GM06990 (cell line): ENCODE results near the gene CASKIN2.

ENCODE experiments used
- DNase-seq: peaks from one replicate; pipeline ENCODE4 v3.0.0-alpha.2; 2011; ENCODE audit not compliant: insufficient read length; ENCODE audit errors: extremely low read depth
- H3K27me3 ChIP-seq: replicated peaks from 2 replicates; pipeline ENCODE4 v1.6.0; 2011; ENCODE audit warnings: low read length; ENCODE audit not compliant: control insufficient read depth, insufficient read depth
- H3K36me3 ChIP-seq: 2 replicates; pipeline ENCODE4 v1.5.1; 2011; ENCODE audit warnings: low read length; ENCODE audit not compliant: control insufficient read depth, insufficient read depth
- H3K4me3 ChIP-seq: replicated peaks from 2 replicates; pipeline ENCODE4 v1.5.1; 2011; ENCODE audit warnings: low read depth, mild to moderate bottlenecking, control low read depth, low read length
- CTCF ChIP-seq: IDR thresholded peaks from 2 replicates; pipeline ENCODE4 v1.5.1; 2011; ENCODE audit warnings: low read length, control low read depth, mild to moderate bottlenecking, inconsistent platforms; ENCODE audit not compliant: insufficient read depth, poor library complexity, severe bottlenecking

CASKIN2 gene

GRCh38 chr17:75473246-75473645 is 42.1 kb downstream of the CASKIN2 start:
- no peaks in the 10 kb centered on the region for H3K27me3 ChIP-seq
- no peak for TF ChIP-seq CTCF
- DNase-seq = no peak
- no peak overlapping the region for H3K4me3 ChIP-seq
- H3K36me3 ChIP-seq = peaks cover 10% of the 10 kb centered on the region

- H3K4me3 ChIP-seq = no peak overlapping the region
- no peaks in the 10 kb centered on the region for H3K27me3 ChIP-seq
- H3K36me3 ChIP-seq = peaks cover 10% of the 10 kb centered on the region
- DNase-seq = no peak
- TF ChIP-seq CTCF = no peak
Measured at GRCh38 chr17:75472119-75472518, 43.2 kb downstream of the CASKIN2 start.

GRCh38 chr17:75471207-75471606 is 44.1 kb downstream of the CASKIN2 start:
- no peak overlapping the region for H3K4me3 ChIP-seq
- H3K36me3 ChIP-seq = peaks cover 10% of the 10 kb centered on the region
- DNase-seq = no peak
- no peak for TF ChIP-seq CTCF
- H3K27me3 ChIP-seq = no peaks in the 10 kb centered on the region

- peaks cover 4% of the 10 kb centered on the region for H3K36me3 ChIP-seq
- DNase-seq = no peak
- no peaks in the 10 kb centered on the region for H3K27me3 ChIP-seq
- no peak for TF ChIP-seq CTCF
- H3K4me3 ChIP-seq = no peak overlapping the region
Measured at GRCh38 chr17:75468779-75469373, 46.5 kb downstream of the CASKIN2 start.

- no peaks in the 10 kb centered on the region for H3K27me3 ChIP-seq
- H3K4me3 ChIP-seq = no peak overlapping the region
- no peak for DNase-seq
- TF ChIP-seq CTCF = no peak
- peaks cover 4% of the 10 kb centered on the region for H3K36me3 ChIP-seq
Measured at GRCh38 chr17:75468291-75468754, 47.0 kb downstream of the CASKIN2 start.

- no peak for DNase-seq
- Histone ChIP-seq H3K4me3 (no peak overlapping the region), H3K27me3 (no peaks in the 10 kb centered on the region), H3K36me3 (no peaks in the 10 kb centered on the region; the same call in 1 of the 2 replicates)
- TF ChIP-seq CTCF = no peak
Measured at GRCh38 chr17:75465039-75465438, 50.3 kb downstream of the CASKIN2 start.
